ENCODE results near the gene RESF1. TPM values are rescaled to one million over a fixed set of nuclear protein-coding genes. Genes with fewer than 3 reads are reported as not detected.

Gene RESF1
- total RNA-seq, 1 experiment from 2014 or later, result 172 TPM

- no peak overlapping the region for H4K8ac ChIP-seq (replicated peaks; ENCODE audit: insufficient read length, low read depth, low read length)
- H3K27ac Mint-ChIP-seq, result peak overlapping the region in 2 of 3 experiments; percentile 11 to 24; a peak in 1 of 7 replicates
Measured at GRCh38 chr12:31967539-31967938, 8.3 kb downstream of the RESF1 start.

More at GRCh38 chr12:31967539-31967938, 8.3 kb downstream of the RESF1 start:
- Mint-ChIP-seq H3K27me3 (ENCODE audit: low read depth) (no peaks in the 10 kb centered on the region), H3K4me3 (no peak overlapping the region), H3K36me3 (ENCODE audit: insufficient read depth in 1 of 3, low read depth in 3 of 3) (peaks cover 71 to 84% (median 71%) of the 10 kb centered on the region in 3 experiments), H3K9me3 (peaks cover 10 to 33% of the 10 kb centered on the region in 2 experiments; a peak in 4 of 5 replicates), H3K4me1 (peaks cover 32 to 38% of the 10 kb centered on the region in 2 experiments)
- no peak for TF ChIP-seq CTCF (conservative IDR thresholded peaks at IDR 0.05)
- Histone ChIP-seq H3K14ac (ENCODE audit: insufficient read depth, low read length) (no peak overlapping the region), H3K4me2 (ENCODE audit: insufficient read depth, insufficient read length, low read length) (no peak overlapping the region), H3T11ph (ENCODE audit: low read length) (no peak overlapping the region), H3K4ac (ENCODE audit: low read depth, low read length) (no peak overlapping the region), H2AFZ (ENCODE audit: low read length) (no peak overlapping the region), H2BK120ac (ENCODE audit: low read depth, low read length, poor library complexity, severe bottlenecking) (no peak overlapping the region), H2BK5ac (ENCODE audit: insufficient read length, low read length) (no peak overlapping the region), H3K27ac (ENCODE audit: insufficient read length, low read depth, low read length) (no peak overlapping the region), H2BK12ac (ENCODE audit: insufficient read length, low read depth, low read length) (no peak overlapping the region), H3K27me3 (ENCODE audit: insufficient read depth, low read length) (no peaks in the 10 kb centered on the region), H3K23ac (ENCODE audit: insufficient read length, low read depth, low read length) (no peak overlapping the region), H4K20me1 (ENCODE audit: control insufficient read depth, insufficient read depth, insufficient read length) (no peaks in the 10 kb centered on the region), H3K79me1 (ENCODE audit: insufficient read depth, low read depth, low read length, poor library complexity, severe bottlenecking) (peaks cover 3% of the 10 kb centered on the region), H3K56ac (ENCODE audit: insufficient read length, low read depth, low read length) (no peak overlapping the region), H2AK5ac (ENCODE audit: insufficient read length, low read length) (no peak overlapping the region), H2BK15ac (ENCODE audit: low read depth, low read length) (no peak overlapping the region), H2BK20ac (ENCODE audit: low read depth, low read length, poor library complexity, severe bottlenecking) (no peak overlapping the region), H3K9ac (ENCODE audit: extremely low read depth, insufficient read length, low read length) (no peak overlapping the region), H3K23me2 (ENCODE audit: insufficient read length, low read depth, low read length, poor library complexity, severe bottlenecking) (no peaks in the 10 kb centered on the region), H3K18ac (ENCODE audit: insufficient read length, low read depth, low read length) (no peak overlapping the region), H4K91ac (ENCODE audit: insufficient read length, low read depth, low read length) (no peak overlapping the region), H3K4me1 (ENCODE audit: insufficient read depth, low read length) (peaks cover 10% of the 10 kb centered on the region; the same call in 1 of the 2 replicates), H3K9me3 (ENCODE audit: control insufficient read depth, low read depth, low read length) (no peaks in the 10 kb centered on the region), H3K79me2 (ENCODE audit: insufficient read depth, low read length) (peaks cover 53% of the 10 kb centered on the region; the same call in 1 of the 2 replicates), H4K5ac (ENCODE audit: insufficient read length, low read depth, low read length) (no peak overlapping the region)
- WGBS (ENCODE audit: extremely low coverage, insufficient read length, low lambda C conversion rate), result no CpG with 5 or more reads among the region's 7 CpGs
- DNase-seq, result no peak
